GM19468 (cell line): Measurements from ENCODE around the gene TBC1D1.

Experiments used
- ATAC-seq: cut with Tn5 transposase; IDR thresholded peaks from one replicate; pipeline ENCODE4 v1.9.1; 2021; ENCODE audit warnings: mild to moderate bottlenecking, moderate library complexity, moderate number of reproducible peaks; ENCODE audit not compliant: unreplicated experiment; ENCODE audit errors: extremely low read depth

Gene TBC1D1

GRCh38 chr4:37890801-37891259, at the start of gene TBC1D1:
Gene TBC1D1 (plus strand): TSS chr4:37891084. CDS start chr4:37902096, 11,012 bp downstream.
- ATAC-seq: no peak

- ATAC-seq: no peak
Measured at GRCh38 chr4:37844204-37844603, 46.7 kb upstream of the TBC1D1 start.

- no peak for ATAC-seq
Measured at GRCh38 chr4:37845201-37845600, 45.7 kb upstream of the TBC1D1 start.

- no peak for ATAC-seq
Measured at GRCh38 chr4:37847311-37847884, 43.5 kb upstream of the TBC1D1 start.

GRCh38 chr4:37852376-37852775, 38.5 kb upstream of the TBC1D1 start:
- ATAC-seq: no peak

GRCh38 chr4:37858112-37858511, 32.8 kb upstream of the TBC1D1 start:
- no peak for ATAC-seq

- ATAC-seq: no peak
Measured at GRCh38 chr4:37858872-37859271, 32.0 kb upstream of the TBC1D1 start.

GRCh38 chr4:37860266-37860665, 30.6 kb upstream of the TBC1D1 start:
- ATAC-seq: no peak

- no peak for ATAC-seq
Measured at GRCh38 chr4:37862961-37863360, 27.9 kb upstream of the TBC1D1 start.

- no peak for ATAC-seq
Measured at GRCh38 chr4:37864786-37865185, 26.1 kb upstream of the TBC1D1 start.

GRCh38 chr4:37865450-37865849, 25.4 kb upstream of the TBC1D1 start:
- no peak for ATAC-seq

- ATAC-seq: no peak
Measured at GRCh38 chr4:37867102-37867501, 23.8 kb upstream of the TBC1D1 start.

- ATAC-seq: no peak
Measured at GRCh38 chr4:37868238-37868637, 22.6 kb upstream of the TBC1D1 start.

GRCh38 chr4:37872310-37872988, 18.4 kb upstream of the TBC1D1 start:
- peak; percentile 52 for ATAC-seq

GRCh38 chr4:37873386-37873785, 17.5 kb upstream of the TBC1D1 start:
- no peak for ATAC-seq

GRCh38 chr4:37876156-37876555, 14.7 kb upstream of the TBC1D1 start:
- no peak for ATAC-seq

GRCh38 chr4:37879365-37879764, 11.5 kb upstream of the TBC1D1 start:
- ATAC-seq: no peak

GRCh38 chr4:37881811-37882210, 9.1 kb upstream of the TBC1D1 start:
- ATAC-seq: no peak

GRCh38 chr4:37882665-37883296, 8.1 kb upstream of the TBC1D1 start:
- ATAC-seq: no peak

GRCh38 chr4:37884855-37885487, 5.9 kb upstream of the TBC1D1 start:
- ATAC-seq: no peak

GRCh38 chr4:37885496-37885895, 5.4 kb upstream of the TBC1D1 start:
- ATAC-seq: no peak
